ENCODE measurements around the gene ACMSD. TPM values are rescaled to one million over a fixed set of nuclear protein-coding genes. Genes with fewer than 3 reads are reported as not detected.
"Not testable (repeated sequence)": the region's sequence is repeated elsewhere in the genome, so short reads cannot be mapped to it uniquely, and the experiment has no call there.

Gene ACMSD
- total and polyA plus RNA-seq, 3 donors from 2014 or later = 0.25 TPM; not detected in 2

GRCh38 chr2:134845028-134845427 is 6.6 kb downstream of the ACMSD start:
- TF ChIP-seq, protein P1, sequence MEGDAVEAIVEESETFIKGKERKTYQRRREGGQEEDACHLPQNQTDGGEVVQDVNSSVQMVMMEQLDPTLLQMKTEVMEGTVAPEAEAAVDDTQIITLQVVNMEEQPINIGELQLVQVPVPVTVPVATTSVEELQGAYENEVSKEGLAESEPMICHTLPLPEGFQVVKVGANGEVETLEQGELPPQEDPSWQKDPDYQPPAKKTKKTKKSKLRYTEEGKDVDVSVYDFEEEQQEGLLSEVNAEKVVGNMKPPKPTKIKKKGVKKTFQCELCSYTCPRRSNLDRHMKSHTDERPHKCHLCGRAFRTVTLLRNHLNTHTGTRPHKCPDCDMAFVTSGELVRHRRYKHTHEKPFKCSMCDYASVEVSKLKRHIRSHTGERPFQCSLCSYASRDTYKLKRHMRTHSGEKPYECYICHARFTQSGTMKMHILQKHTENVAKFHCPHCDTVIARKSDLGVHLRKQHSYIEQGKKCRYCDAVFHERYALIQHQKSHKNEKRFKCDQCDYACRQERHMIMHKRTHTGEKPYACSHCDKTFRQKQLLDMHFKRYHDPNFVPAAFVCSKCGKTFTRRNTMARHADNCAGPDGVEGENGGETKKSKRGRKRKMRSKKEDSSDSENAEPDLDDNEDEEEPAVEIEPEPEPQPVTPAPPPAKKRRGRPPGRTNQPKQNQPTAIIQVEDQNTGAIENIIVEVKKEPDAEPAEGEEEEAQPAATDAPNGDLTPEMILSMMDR (IDR thresholded peaks at IDR 0.05) = no peak
- no peak for TF ChIP-seq POLR2A (IDR thresholded peaks at IDR 0.05)
- Histone ChIP-seq H3K27ac (no peak overlapping the region), H3K27me3 (no peaks in the 10 kb centered on the region), H3K4me1 (no peaks in the 10 kb centered on the region), H3K36me3 (ENCODE audit: low read depth, missing control alignments) (no peaks in the 10 kb centered on the region), H3K4me3 (no peak overlapping the region), H3K9me3 (no peaks in the 10 kb centered on the region)
- intact Hi-C loops (cut with DNase I; ENCODE audit: low total_unique reads) = no loop called here
- 84 to 96% methylated on average over 2 of the region's 2 CpGs for WGBS, 2 donors
- no peak for DNase-seq

DNA sequence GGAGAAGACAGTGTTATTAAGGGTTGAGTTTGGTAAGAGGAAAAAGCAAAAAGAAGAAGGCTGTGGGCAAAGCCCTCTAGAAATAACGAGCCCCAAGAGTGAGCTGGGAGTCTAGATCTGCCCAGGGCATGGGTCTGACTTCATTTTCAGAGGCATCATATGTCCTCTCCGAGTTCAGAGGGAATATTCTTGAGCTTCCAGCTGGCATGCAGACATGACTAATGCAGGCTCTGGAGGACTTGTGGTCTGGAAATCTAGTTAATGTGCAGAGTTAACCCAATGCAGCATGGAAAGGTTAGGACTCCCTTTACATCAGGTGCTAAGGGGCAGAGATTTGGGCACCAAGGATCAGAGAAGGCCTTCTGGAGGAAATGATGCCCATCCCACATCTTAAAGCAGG is 7.3 kb downstream of the ACMSD start:
- intact Hi-C loops (cut with DNase I; ENCODE audit: low total_unique reads) = no loop called here
- Histone ChIP-seq H3K27ac (no peak overlapping the region), H3K4me3 (no peak overlapping the region), H3K36me3 (ENCODE audit: low read depth, missing control alignments) (no peaks in the 10 kb centered on the region), H3K4me1 (no peaks in the 10 kb centered on the region), H3K9me3 (no peaks in the 10 kb centered on the region), H3K27me3 (no peaks in the 10 kb centered on the region)
- no peak for TF ChIP-seq POLR2A (IDR thresholded peaks at IDR 0.05)
- TF ChIP-seq, protein P1 (IDR thresholded peaks at IDR 0.05) = no peak
- DNase-seq = no peak
- 62 to 75% methylated on average over 2 of the region's 2 CpGs for WGBS, 2 donors

DNA sequence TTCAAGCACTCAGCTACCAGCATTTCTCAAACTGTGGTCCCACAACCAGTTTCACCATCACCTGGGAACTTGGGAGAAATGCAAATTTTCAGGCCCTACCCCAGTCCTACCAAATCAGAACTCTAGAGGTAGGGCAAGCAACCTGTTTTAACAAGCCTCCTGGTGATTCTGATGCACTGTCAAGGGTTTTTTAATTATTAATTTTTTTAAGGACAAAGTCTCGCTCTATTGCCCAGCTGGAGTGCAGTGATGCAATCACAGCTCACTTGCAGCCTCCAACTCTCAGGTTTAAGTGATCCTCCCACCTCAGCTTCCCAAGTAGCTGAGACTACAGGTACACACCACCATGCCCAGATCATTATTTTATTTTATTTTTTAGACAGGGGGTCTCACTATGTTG is 7.8 kb downstream of the ACMSD start:
- no peak overlapping the region for H3K4me3 ChIP-seq
- 100% methylated on average over 1 of the region's 1 CpG for WGBS, 2 donors
- no peak for TF ChIP-seq POLR2A (IDR thresholded peaks at IDR 0.05)
- TF ChIP-seq, protein P1 (IDR thresholded peaks at IDR 0.05) = no peak
- DNase-seq = no peak
- intact Hi-C loops (cut with DNase I; ENCODE audit: low total_unique reads) = no loop called here
- H3K9me3 ChIP-seq = no peaks in the 10 kb centered on the region
- no peaks in the 10 kb centered on the region for H3K4me1 ChIP-seq
- H3K27me3 ChIP-seq = no peaks in the 10 kb centered on the region
- H3K27ac ChIP-seq = no peak overlapping the region
- H3K36me3 ChIP-seq (ENCODE audit: low read depth, missing control alignments) = no peaks in the 10 kb centered on the region

DNA sequence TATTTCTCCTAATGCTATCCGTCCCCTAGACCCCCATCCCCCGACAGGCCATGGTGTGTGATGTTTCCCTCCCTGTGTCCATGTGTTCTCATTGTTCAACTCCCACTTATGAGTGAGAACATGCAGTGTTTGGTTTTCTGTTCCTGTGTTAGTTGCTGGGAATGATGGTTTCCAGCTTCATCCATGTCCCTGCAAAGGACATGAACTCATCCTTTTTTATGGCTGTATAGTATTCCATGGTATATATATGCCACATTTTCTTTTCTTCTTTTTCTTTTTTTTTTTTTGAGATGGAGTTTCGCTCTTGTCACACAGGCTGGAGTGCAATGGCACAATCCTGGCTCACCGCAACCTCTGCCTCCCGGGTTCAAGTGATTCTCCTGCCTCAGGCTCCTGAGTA is 9.2 kb downstream of the ACMSD start:
- WGBS, 2 donors = 91 to 95% methylated on average over 4 to 5 of the region's 5 CpGs
- H3K9me3 ChIP-seq; H3K4me3 ChIP-seq; intact Hi-C loops (cut with DNase I; ENCODE audit: low total_unique reads); H3K27me3 ChIP-seq; H3K27ac ChIP-seq; H3K4me1 ChIP-seq; DNase-seq; H3K36me3 ChIP-seq (ENCODE audit: low read depth, missing control alignments): not testable (repeated sequence)

GRCh38 chr2:134852518-134852917 is 14.1 kb downstream of the ACMSD start:
- DNase-seq = no peak
- H3K9me3 ChIP-seq = no peaks in the 10 kb centered on the region
- no peak overlapping the region for H3K4me3 ChIP-seq
- no peaks in the 10 kb centered on the region for H3K27me3 ChIP-seq
- H3K27ac ChIP-seq = no peak overlapping the region
- H3K36me3 ChIP-seq (ENCODE audit: low read depth, missing control alignments) = no peaks in the 10 kb centered on the region
- no peak for TF ChIP-seq POLR2A (IDR thresholded peaks at IDR 0.05)
- TF ChIP-seq, protein P1 (IDR thresholded peaks at IDR 0.05) = no peak
- 86 to 89% methylated on average over 7 of the region's 7 CpGs for WGBS, 2 donors
- H3K4me1 ChIP-seq = no peaks in the 10 kb centered on the region
- intact Hi-C loops (cut with DNase I; ENCODE audit: low total_unique reads) = no loop called here

All from testis (tissue), 3 donors.